HTR-8/SVneo (cell line): Measurements from ENCODE around the gene ZNF140.

Experiments
- DNase-seq: peaks from one replicate; pipeline ENCODE4 v3.0.0; 2011; ENCODE audit warnings: low spot score, mixed read lengths; ENCODE audit not compliant: insufficient read length
- FAIRE-seq: peaks from 2 replicates; lab custom pipeline; 2011; peaks lifted over from hg19 to GRCh38; lab: Jason Lieb, UNC

Gene ZNF140

DNA sequence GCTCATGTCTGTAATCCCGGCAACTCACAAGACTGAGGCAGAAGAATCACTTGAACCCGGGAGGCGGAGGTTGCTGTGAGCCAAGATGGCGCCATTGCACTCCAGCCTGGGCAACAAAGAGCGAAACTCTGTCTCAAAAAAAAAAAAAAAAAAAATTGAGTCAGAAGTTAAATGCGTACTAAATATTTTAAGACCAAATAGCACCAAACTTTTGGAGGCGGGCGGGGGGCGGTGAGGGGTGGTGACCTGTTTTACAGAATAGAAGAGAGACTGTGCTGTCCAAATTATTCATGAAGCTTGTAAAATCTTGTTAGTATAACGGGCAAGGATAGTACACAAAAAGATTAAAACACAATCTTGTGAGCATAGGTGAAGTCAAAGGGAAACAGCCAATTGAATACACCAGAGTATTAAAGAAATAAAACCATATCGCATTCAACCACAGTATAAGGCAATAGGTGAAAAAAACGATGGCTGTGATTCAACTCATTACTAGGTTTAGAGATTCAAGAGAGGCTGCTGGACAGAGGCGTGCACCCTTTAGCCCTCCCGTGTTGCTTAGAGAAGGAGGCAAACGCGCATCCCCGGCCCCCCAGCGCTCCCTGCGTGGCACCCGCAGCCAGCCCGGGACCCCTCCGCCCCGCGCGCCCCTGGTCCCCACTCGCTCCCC, 48.8 kb downstream of the ZNF140 start:
- peak; percentile 17 for DNase-seq
- FAIRE-seq, result no peak

DNA sequence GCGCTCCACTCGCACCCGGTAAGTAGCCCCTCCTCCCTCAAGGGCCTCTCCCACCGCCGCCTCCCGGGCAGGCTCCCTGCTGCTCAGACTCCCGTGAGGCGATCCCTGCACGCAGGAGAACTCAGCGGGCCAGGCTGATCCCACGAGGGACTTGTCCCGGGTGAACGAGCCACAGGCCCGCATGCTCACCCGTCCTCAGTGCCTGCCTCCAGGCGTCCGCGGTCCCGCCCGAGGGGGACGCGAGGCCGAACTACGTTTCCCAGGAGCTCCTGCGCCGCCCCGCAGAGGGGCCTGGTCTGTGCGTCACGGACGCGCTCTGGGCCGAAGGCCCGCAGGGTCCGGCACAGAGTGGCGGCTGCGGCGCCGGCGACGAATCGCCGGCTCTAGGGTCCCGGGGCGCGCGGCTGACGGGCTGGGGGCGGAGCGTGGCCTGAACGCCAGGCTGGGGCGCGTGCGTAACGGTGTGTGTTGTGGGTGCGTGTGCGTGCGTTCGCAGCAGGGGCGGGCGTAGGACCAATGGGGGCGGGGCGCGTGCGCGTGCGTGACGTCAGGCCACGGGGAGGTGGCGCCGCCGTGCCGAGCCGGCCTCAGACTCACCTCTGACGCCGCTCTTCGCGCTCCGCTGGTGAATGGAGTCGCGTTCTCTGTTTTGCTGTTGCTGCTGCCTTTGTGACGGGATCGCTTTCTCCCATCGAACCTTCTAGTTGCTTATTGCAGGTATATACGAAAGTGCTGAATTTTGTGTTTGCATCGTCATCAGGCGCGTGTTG, 49.5 kb downstream of the ZNF140 start, which contains the start of the genes ZNF10 and ZNF891:
ZNF10 (plus strand) TSS at position 590 of the 770 bp plus-strand sequence. CDS start 13,866 bp downstream, outside the sequence.
ZNF891 (minus strand) TSS at position 237 of the 770 bp plus-strand sequence. CDS start 8,356 bp downstream, outside the sequence.
- DNase-seq (peak; percentile 87), FAIRE-seq (peak; percentile 99)

DNA sequence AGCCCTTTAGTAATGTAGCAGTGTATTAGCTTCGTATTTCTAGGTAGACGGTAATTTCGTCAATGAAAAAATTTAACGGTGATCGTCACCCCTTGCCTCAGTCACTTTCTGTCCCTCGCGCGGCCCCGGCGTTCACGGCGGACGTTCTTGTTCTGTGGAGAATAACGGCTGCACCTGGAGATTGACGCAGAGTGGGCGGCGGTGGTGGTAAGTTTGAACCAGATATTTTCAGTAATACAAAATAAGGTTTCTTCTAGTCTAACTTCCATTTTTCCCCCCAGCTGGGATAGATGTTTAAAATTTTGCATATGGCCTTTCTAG, 50.0 kb downstream of the ZNF140 start:
- FAIRE-seq (no peak), DNase-seq (no peak)

DNA sequence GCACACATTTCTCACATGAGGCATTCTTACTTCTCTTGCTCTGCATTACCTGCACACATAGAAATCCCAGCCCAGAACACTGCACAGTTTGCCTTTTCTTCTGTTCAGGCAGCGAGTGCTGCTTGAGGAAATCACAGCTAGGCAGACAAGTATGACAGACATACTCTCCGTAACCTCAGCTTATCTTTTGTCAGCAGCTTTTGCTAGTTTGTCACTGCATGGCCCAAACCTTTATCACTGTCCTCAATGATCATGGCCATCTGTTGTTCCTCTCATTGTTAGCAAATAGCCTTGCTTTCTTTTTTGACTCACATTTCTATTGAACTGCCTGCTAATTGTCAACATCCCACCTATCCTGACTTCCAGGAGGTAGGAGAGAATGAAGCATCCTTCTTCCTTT, 55.0 kb downstream of the ZNF140 start:
- FAIRE-seq (no peak), DNase-seq (no peak)

DNA sequence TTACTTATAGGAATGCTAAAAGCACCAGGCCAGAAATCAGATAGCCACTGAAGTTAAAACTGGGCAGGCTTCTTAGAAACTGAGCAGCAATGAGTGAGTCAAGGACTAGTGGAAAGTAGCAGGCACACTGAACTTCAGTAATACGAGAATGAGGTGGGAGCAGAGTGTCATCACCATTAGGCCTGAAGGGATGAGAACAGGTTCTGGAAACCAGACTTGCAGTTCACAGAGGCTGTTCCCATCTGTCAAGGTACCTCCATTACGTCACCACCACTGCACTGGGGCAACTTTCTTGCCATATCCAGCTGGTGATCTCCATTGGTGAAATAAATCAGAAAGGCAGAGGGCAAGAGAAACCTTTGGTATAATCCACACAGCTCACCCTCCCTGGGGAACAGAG, 65.3 kb downstream of the ZNF140 start:
- no peak for DNase-seq
- FAIRE-seq, result no peak

DNA sequence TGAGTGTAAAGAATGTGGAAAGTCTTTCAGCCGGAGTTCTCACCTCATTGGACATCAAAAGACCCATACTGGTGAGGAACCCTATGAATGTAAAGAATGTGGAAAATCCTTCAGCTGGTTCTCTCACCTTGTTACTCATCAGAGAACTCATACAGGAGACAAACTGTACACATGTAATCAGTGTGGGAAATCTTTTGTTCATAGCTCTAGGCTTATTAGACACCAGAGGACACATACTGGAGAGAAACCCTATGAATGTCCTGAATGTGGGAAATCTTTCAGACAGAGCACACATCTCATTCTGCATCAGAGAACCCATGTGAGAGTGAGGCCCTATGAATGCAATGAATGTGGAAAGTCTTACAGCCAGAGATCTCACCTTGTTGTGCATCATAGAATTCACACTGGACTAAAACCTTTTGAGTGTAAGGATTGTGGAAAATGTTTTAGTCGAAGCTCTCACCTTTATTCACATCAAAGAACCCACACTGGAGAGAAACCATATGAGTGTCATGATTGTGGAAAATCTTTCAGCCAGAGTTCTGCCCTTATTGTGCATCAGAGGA, 75.5 kb downstream of the ZNF140 start:
- no peak for FAIRE-seq
- no peak for DNase-seq
